ENCODE data around the gene PEDS1. TPM values are rescaled to one million over a fixed set of nuclear protein-coding genes. Genes with fewer than 3 reads are reported as not detected.
"Not testable (repeated sequence)": the region's sequence is repeated elsewhere in the genome, so short reads cannot be mapped to it uniquely, and the experiment has no call there.

Gene PEDS1
- 40.0 and 47.3 TPM in 2 replicates for total RNA-seq (2014; rRNA removed; shearing (Covaris generic))
- polyA plus RNA-seq (2014; cell fraction: nucleus; rRNA removed) = 21.0 and 21.8 TPM in 2 replicates

GRCh38 chr20:50153500-50154377 is at the start of gene PEDS1:
Gene PEDS1 (minus strand): TSS chr20:50153723. CDS start chr20:50153637, 86 bp downstream.
- DNase-seq (ENCODE audit: extremely low read depth, low read depth) = peak; percentile 89

- DNase-seq (ENCODE audit: extremely low read depth, low read depth) = no peak
Measured at GRCh38 chr20:50202677-50203076, 49.2 kb upstream of the PEDS1 start.

- DNase-seq (ENCODE audit: extremely low read depth, low read depth) = not testable (repeated sequence)
Measured at GRCh38 chr20:50201710-50202109, 48.2 kb upstream of the PEDS1 start.

- DNase-seq (ENCODE audit: extremely low read depth, low read depth) = no peak
Measured at GRCh38 chr20:50200482-50201104, 47.1 kb upstream of the PEDS1 start.

GRCh38 chr20:50199703-50200102 is 46.2 kb upstream of the PEDS1 start:
- DNase-seq (ENCODE audit: extremely low read depth, low read depth) = no peak

GRCh38 chr20:50198716-50199115 is 45.2 kb upstream of the PEDS1 start:
- DNase-seq (ENCODE audit: extremely low read depth, low read depth) = no peak

- DNase-seq (ENCODE audit: extremely low read depth, low read depth) = no peak
Measured at GRCh38 chr20:50198180-50198666, 44.7 kb upstream of the PEDS1 start.

- no peak for DNase-seq (ENCODE audit: extremely low read depth, low read depth)
Measured at GRCh38 chr20:50197463-50198179, 44.1 kb upstream of the PEDS1 start.

GRCh38 chr20:50196896-50197295 is 43.4 kb upstream of the PEDS1 start:
- DNase-seq (ENCODE audit: extremely low read depth, low read depth) = no peak

- DNase-seq (ENCODE audit: extremely low read depth, low read depth) = no peak
Measured at GRCh38 chr20:50196248-50196647, 42.7 kb upstream of the PEDS1 start.

GRCh38 chr20:50195524-50196120 is 42.1 kb upstream of the PEDS1 start:
- no peak for DNase-seq (ENCODE audit: extremely low read depth, low read depth)

GRCh38 chr20:50194831-50195523 is 41.5 kb upstream of the PEDS1 start:
- DNase-seq (ENCODE audit: extremely low read depth, low read depth) = no peak

- no peak for DNase-seq (ENCODE audit: extremely low read depth, low read depth)
Measured at GRCh38 chr20:50194422-50194830, 40.9 kb upstream of the PEDS1 start.

- no peak for DNase-seq (ENCODE audit: extremely low read depth, low read depth)
Measured at GRCh38 chr20:50193836-50194421, 40.4 kb upstream of the PEDS1 start.

GRCh38 chr20:50193199-50193835 is 39.8 kb upstream of the PEDS1 start:
- no peak for DNase-seq (ENCODE audit: extremely low read depth, low read depth)

- peak; percentile 95 for DNase-seq (ENCODE audit: extremely low read depth, low read depth)
Measured at GRCh38 chr20:50192364-50193198, 39.1 kb upstream of the PEDS1 start.

GRCh38 chr20:50191544-50192363 is 38.2 kb upstream of the PEDS1 start:
- no peak for DNase-seq (ENCODE audit: extremely low read depth, low read depth)
